ENCODE data around the gene TBR1. TPM values are rescaled to one million over a fixed set of nuclear protein-coding genes. Genes with fewer than 3 reads are reported as not detected.

Gene TBR1
- total RNA-seq = not detected in 2 replicates

DNA sequence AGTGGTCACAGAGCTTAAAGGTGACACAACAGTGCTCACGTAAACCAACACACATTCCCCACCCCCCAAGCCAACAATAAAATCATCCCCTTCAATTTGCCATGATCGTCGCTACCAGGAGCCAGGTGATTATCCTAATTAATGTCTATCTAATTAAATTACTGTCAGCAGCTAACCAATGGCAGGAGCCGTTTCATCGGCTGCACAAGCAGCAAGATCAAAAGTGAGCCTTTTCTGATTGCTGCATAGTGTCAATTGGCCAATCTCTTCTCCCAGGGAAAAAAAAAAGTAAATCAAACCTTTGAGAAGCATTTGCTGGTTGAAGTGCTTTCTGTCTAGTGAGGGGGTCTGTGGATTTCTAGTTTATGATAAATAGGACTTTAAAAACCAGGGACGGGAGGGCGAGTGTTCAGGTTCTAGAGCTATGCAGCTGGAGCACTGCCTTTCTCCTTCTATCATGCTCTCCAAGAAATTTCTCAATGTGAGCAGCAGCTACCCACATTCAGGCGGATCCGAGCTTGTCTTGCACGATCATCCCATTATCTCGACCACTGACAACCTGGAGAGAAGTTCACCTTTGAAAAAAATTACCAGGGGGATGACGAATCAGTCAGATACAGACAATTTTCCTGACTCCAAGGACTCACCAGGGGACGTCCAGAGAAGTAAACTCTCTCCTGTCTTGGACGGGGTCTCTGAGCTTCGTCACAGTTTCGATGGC, at the start of gene TBR1:
TBR1 (plus strand) TSS at position 311 of the 721 bp plus-strand sequence; CDS start at position 425, 114 bp downstream.

Other genes starting within 250 kb of the TBR1 start
- gene PSMD14, start 107.9 kb upstream of the TBR1 start, total RNA-seq = 52.3 and 64.9 TPM in 2 replicates
- not detected in 2 replicates for gene SLC4A10, start 208.1 kb downstream of the TBR1 start, total RNA-seq

All from bronchial smooth muscle cell (primary cell).